CD14-positive monocyte (primary cell): ENCODE measurements around the gene SRRM5. TPM values are rescaled to one million over a fixed set of nuclear protein-coding genes. Genes with fewer than 3 reads are reported as not detected.

Experiments used
- DNase-seq, 3 donors: peaks; one replicate each; pipeline ENCODE4 v3.0.0-alpha.2; 2011 to 2022
- H2AFZ ChIP-seq: 2 replicates; pipeline ENCODE4 v1.6.0; 2012; ENCODE audit warnings: mild to moderate bottlenecking, low read depth, low read length, inconsistent platforms; ENCODE audit not compliant: insufficient read depth, poor library complexity, severe bottlenecking
- H3K27ac ChIP-seq, 2 donors: 1 replicate in 1 of 2; 2 replicates in 1 of 2; pipeline ENCODE4 v1.5.1; 2012 to 2013; ENCODE audit warnings: low read length in 2 of 2, control low read depth in 1 of 2, inconsistent platforms in 1 of 2, low read depth in 1 of 2, mild to moderate bottlenecking in 1 of 2
- H3K27me3 ChIP-seq, 2 donors: one replicate each; pipeline versions ENCODE4 v1.6.0 to v1.6.1; 2011 to 2013; ENCODE audit warnings: low read length in 2 of 2; ENCODE audit not compliant: control insufficient read depth in 2 of 2, insufficient read depth in 2 of 2
- H3K36me3 ChIP-seq, 2 donors: replicated peaks in 1 of 2; 1 replicate in 1 of 2; 2 replicates in 1 of 2; pipeline versions ENCODE4 v1.5.1 to v1.6.1; 2012 to 2013; ENCODE audit warnings: low read length in 2 of 2, control low read depth in 1 of 2, inconsistent platforms in 1 of 2, mild to moderate bottlenecking in 1 of 2; ENCODE audit not compliant: insufficient read depth in 2 of 2, control insufficient read depth in 1 of 2
- H3K4me1 ChIP-seq, 2 donors: 1 replicate in 1 of 2; 2 replicates in 1 of 2; pipeline versions ENCODE4 v1.5.1 to v1.6.1; 2012 to 2013; ENCODE audit warnings: low read length in 2 of 2, control low read depth in 1 of 2, inconsistent platforms in 1 of 2, mild to moderate bottlenecking in 1 of 2, moderate library complexity in 1 of 2; ENCODE audit not compliant: insufficient read depth in 2 of 2, control insufficient read depth in 1 of 2
- H3K4me2 ChIP-seq: replicated peaks from 2 replicates; pipeline ENCODE3; 2012; ENCODE audit warnings: low read length, moderate library complexity, mild to moderate bottlenecking; ENCODE audit not compliant: poor library complexity, severe bottlenecking; ENCODE audit errors: extremely low read depth
- H3K4me3 ChIP-seq, 3 experiments: fragments of 200-600 bp in 1 of 3; sonication (generic) in 1 of 3; replicated peaks in 1 of 3; 1 replicate in 2 of 3; 2 replicates in 1 of 3; pipeline ENCODE4 v1.5.1; 2011 to 2013; ENCODE audit warnings: low read length in 3 of 3, mild to moderate bottlenecking in 3 of 3, control low read depth in 2 of 3, low read depth in 2 of 3, inconsistent platforms in 1 of 3, moderate library complexity in 1 of 3
- H3K79me2 ChIP-seq: 2 replicates; pipeline ENCODE4 v1.6.0; 2012; ENCODE audit warnings: mild to moderate bottlenecking, control low read depth, inconsistent platforms, low read length, moderate library complexity; ENCODE audit not compliant: insufficient read depth
- H3K9ac ChIP-seq: 2 replicates; pipeline ENCODE4 v1.6.0; 2017; ENCODE audit warnings: low read length, mild to moderate bottlenecking; ENCODE audit not compliant: insufficient read depth, poor library complexity, severe bottlenecking
- H3K9me3 ChIP-seq, 2 donors: replicated peaks in 1 of 2; 1 replicate in 1 of 2; 2 replicates in 1 of 2; pipeline versions ENCODE4 v1.5.1 to v1.6.1; 2012 to 2013; ENCODE audit warnings: low read length in 2 of 2, control low read depth in 1 of 2; ENCODE audit not compliant: control insufficient read depth in 1 of 2, insufficient read depth in 1 of 2
- H4K20me1 ChIP-seq: 2 replicates; pipeline ENCODE4 v1.6.0; 2012; ENCODE audit warnings: mild to moderate bottlenecking, low read length, control low read depth, moderate library complexity; ENCODE audit not compliant: insufficient read depth
- H3K27ac Mint-ChIP-seq, 7 donors: one replicate each; pipeline ENCODE4 v1.8.0; 2020; ENCODE audit warnings: mild to moderate bottlenecking in 7 of 7, mixed read lengths in 7 of 7, moderate library complexity in 6 of 7, inconsistent platforms in 2 of 7
- H3K27me3 Mint-ChIP-seq, 3 donors: one replicate each; pipeline ENCODE4 v1.8.0; 2021 to 2022; ENCODE audit warnings: low read depth in 3 of 3, mild to moderate bottlenecking in 3 of 3, mixed read lengths in 3 of 3, moderate library complexity in 3 of 3, inconsistent platforms in 1 of 3
- H3K36me3 Mint-ChIP-seq, 2 donors: one replicate each; pipeline ENCODE4 v1.8.0; 2020; ENCODE audit warnings: mixed read lengths in 2 of 2, inconsistent platforms in 1 of 2, mild to moderate bottlenecking in 1 of 2
- H3K4me1 Mint-ChIP-seq: one replicate; pipeline ENCODE4 v1.8.0; 2020; ENCODE audit warnings: mild to moderate bottlenecking, mixed read lengths
- H3K4me3 Mint-ChIP-seq, 2 donors: one replicate each; pipeline ENCODE4 v1.8.0; 2020; ENCODE audit warnings: mild to moderate bottlenecking in 2 of 2, mixed read lengths in 2 of 2, moderate library complexity in 1 of 2
- H3K9me3 Mint-ChIP-seq, 7 donors: one replicate each; pipeline ENCODE4 v1.8.0; 2020 to 2022; ENCODE audit warnings: mixed read lengths in 7 of 7, mild to moderate bottlenecking in 6 of 7, moderate library complexity in 6 of 7, inconsistent platforms in 2 of 7
- CTCF ChIP-seq: fragments of 200-600 bp; IDR thresholded peaks from one replicate; pipeline ENCODE4 v1.8.0; 2022; ENCODE audit warnings: antibody characterized with exemption, mild to moderate bottlenecking
- WGBS: methylation state at CpG from one replicate; pipeline ENCODE4 v1.1.5; 2013; ENCODE audit warnings: missing lambda C conversion rate; ENCODE audit not compliant: insufficient coverage; 5-methylcytosine and 5-hydroxymethylcytosine counted together
- intact Hi-C, 2 donors: fragments of 100-400 bp; cut with micrococcal nuclease; formaldehyde crosslinking; loops; one replicate each; pipeline versions ENCODE4 v1.15.0 to v1.15.1; 2023
- polyA plus RNA-seq, 3 donors: library from polyadenylated mRNA; depleted of rRNA in 1 of 3; unstranded in 2 of 3; stranded (reverse) in 1 of 3; fragments of 300-500 nt in 2 of 3; fragments of >200 nt in 1 of 3; fragmentation: Illumina TruSeq in 2 of 3; gene quantifications; 1 replicate in 2 of 3; 2 replicates in 1 of 3; pipeline ENCODE4 v1.2.3, GENCODE V29; 2012 to 2021

SRRM5 gene
- polyA plus RNA-seq, 3 donors = 0.36 TPM; not detected in 2

- H3K27me3 ChIP-seq = peaks cover 0 to 26% of the 10 kb centered on the region in 2 donors
- WGBS = no CpG with 5 or more reads among the region's 3 CpGs
- Mint-ChIP-seq H3K4me1 (peaks cover 14% of the 10 kb centered on the region), H3K4me3 (no peak overlapping the region), H3K27me3 (peaks cover 17 to 47% (median 36%) of the 10 kb centered on the region in 3 donors), H3K9me3 (peaks cover 1 to 13% (median 5%) of the 10 kb centered on the region in 7 donors), H3K36me3 (no peaks in the 10 kb centered on the region), H3K27ac (no peak overlapping the region)
- no peak for DNase-seq
- no peaks in the 10 kb centered on the region for H4K20me1 ChIP-seq
- no peak for TF ChIP-seq CTCF
- H3K36me3 ChIP-seq = no peaks in the 10 kb centered on the region
- no peak overlapping the region for H3K4me2 ChIP-seq
- H3K27ac ChIP-seq = no peak overlapping the region
- no peaks in the 10 kb centered on the region for H3K79me2 ChIP-seq
- no peak overlapping the region for H2AFZ ChIP-seq
- intact Hi-C loops = no loop called here
- no peak overlapping the region for H3K4me3 ChIP-seq
- peaks cover 0 to 6% of the 10 kb centered on the region in 2 donors for H3K4me1 ChIP-seq
- H3K9ac ChIP-seq = no peak overlapping the region
- H3K9me3 ChIP-seq = no peaks in the 10 kb centered on the region
Measured at GRCh38 chr19:43628646-43629326, 16.9 kb downstream of the SRRM5 start.

- H4K20me1 ChIP-seq = no peaks in the 10 kb centered on the region
- H3K9me3 Mint-ChIP-seq = peaks cover 0 to 8% (median 4%) of the 10 kb centered on the region in 7 donors
- H3K27ac ChIP-seq = no peak overlapping the region
- no peak overlapping the region for H2AFZ ChIP-seq
- intact Hi-C loops = no loop called here
- TF ChIP-seq CTCF = no peak
- peaks cover 0 to 2% of the 10 kb centered on the region in 2 donors for H3K4me1 ChIP-seq
- H3K9ac ChIP-seq = no peak overlapping the region
- WGBS = 79% methylated on average over 2 of the region's 5 CpGs
- H3K27ac Mint-ChIP-seq = no peak overlapping the region
- no peaks in the 10 kb centered on the region for H3K36me3 ChIP-seq
- H3K4me1 Mint-ChIP-seq = peaks cover 9% of the 10 kb centered on the region
- no peaks in the 10 kb centered on the region for H3K36me3 Mint-ChIP-seq
- H3K27me3 ChIP-seq = peaks cover 0 to 27% of the 10 kb centered on the region in 2 donors
- no peak overlapping the region for H3K4me3 Mint-ChIP-seq
- no peak overlapping the region for H3K4me2 ChIP-seq
- no peak for DNase-seq
- H3K4me3 ChIP-seq = no peak overlapping the region
- H3K79me2 ChIP-seq = no peaks in the 10 kb centered on the region
- peaks cover 20 to 52% (median 36%) of the 10 kb centered on the region in 3 donors for H3K27me3 Mint-ChIP-seq
- H3K9me3 ChIP-seq = no peaks in the 10 kb centered on the region
Measured at GRCh38 chr19:43631491-43631890, 19.6 kb downstream of the SRRM5 start.
